HG03025 (cell line): ENCODE results near the gene CCPG1.
"Not testable (repeated sequence)": the region's sequence is repeated elsewhere in the genome, so short reads cannot be mapped to it uniquely, and the experiment has no call there.

ENCODE experiments used
- ATAC-seq: cut with Tn5 transposase; IDR thresholded peaks from one replicate; pipeline ENCODE4 v1.9.1; 2021; ENCODE audit warnings: mild to moderate bottlenecking, moderate library complexity; ENCODE audit not compliant: unreplicated experiment, low FRiP score

The CCPG1 gene, protein sequence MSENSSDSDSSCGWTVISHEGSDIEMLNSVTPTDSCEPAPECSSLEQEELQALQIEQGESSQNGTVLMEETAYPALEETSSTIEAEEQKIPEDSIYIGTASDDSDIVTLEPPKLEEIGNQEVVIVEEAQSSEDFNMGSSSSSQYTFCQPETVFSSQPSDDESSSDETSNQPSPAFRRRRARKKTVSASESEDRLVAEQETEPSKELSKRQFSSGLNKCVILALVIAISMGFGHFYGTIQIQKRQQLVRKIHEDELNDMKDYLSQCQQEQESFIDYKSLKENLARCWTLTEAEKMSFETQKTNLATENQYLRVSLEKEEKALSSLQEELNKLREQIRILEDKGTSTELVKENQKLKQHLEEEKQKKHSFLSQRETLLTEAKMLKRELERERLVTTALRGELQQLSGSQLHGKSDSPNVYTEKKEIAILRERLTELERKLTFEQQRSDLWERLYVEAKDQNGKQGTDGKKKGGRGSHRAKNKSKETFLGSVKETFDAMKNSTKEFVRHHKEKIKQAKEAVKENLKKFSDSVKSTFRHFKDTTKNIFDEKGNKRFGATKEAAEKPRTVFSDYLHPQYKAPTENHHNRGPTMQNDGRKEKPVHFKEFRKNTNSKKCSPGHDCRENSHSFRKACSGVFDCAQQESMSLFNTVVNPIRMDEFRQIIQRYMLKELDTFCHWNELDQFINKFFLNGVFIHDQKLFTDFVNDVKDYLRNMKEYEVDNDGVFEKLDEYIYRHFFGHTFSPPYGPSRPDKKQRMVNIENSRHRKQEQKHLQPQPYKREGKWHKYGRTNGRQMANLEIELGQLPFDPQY

DNA sequence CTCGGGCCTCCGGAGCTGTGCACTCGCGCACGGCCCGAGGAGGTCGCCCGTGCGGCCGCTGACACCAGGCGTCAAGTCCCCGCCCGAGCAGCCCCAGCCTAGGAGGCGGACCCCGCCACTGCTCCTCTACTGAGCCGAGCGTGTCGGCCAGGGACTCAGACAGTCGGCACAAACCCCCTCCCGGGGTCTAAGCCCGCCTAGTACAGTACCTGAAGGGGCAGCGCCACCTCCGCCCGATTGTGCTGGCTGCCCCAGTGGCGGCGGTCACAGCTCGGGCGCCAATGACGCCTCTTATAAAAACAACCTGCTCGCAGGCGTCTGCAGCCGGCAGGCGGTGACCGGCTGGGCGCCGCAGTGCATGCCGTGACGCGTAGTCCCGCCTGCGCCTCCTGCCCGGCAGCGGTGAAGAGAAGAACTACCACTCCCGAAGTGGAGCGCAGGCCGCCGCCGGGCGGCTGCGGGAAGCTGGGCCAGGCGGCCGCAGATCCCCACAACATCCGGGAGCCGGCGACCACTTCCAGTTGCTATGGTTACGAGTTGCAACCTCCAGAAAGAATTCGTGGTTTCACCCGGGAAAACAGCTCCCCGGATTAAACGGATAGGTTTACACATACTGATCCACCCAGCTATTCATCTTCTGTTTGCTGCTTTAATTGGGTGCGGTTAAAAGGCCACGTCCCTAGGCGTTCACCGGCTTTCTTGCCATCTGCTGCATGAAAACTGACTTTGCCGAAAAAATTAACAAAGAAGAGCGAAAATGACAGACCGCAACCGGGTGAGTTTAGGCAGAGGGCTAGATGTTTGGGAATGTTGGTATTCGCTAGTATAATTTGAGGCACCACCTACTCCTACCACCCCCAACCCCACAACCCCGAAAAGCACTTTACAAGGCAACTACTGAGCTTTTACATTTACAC, at the start of gene CCPG1, which contains the start of gene PIERCE2:
Gene CCPG1, minus strand, starts transcription at position 348 of the 917 bp plus-strand sequence. CDS start 18,935 bp downstream, outside the sequence.
Gene PIERCE2, plus strand, starts transcription at position 484 of the 917 bp plus-strand sequence. Its CDS starts 274 bp downstream, at position 758.
- ATAC-seq, result peak; percentile 96

DNA sequence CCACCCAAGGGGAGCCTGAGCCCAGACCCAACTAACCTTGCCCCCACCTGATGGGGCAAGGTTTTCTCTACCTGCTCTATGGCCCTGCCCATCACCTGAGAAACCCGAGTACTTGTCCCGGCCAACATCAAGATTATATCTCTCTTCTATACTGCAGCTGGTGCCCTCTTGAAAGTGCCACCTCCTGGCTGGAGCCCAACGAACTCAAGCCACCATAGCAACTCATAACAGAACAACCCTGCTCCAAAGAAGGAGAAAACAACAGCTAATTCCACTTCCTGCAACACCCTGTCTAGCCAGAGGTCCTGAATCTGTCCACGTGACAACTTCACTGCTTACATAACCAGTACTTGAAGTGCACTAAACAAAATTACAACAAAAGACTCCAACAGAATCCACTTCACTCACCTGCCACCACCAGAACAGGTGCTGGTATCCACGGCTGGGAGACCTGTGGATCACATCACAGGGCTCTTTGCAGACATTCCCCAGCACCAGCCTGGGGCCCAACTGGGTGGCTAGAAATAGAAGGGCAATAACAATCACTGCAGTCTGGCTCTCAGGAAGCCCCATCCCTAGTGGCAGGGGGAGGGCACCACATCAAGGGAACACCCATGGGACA, 49.4 kb upstream of the CCPG1 start:
- ATAC-seq, result no peak

DNA sequence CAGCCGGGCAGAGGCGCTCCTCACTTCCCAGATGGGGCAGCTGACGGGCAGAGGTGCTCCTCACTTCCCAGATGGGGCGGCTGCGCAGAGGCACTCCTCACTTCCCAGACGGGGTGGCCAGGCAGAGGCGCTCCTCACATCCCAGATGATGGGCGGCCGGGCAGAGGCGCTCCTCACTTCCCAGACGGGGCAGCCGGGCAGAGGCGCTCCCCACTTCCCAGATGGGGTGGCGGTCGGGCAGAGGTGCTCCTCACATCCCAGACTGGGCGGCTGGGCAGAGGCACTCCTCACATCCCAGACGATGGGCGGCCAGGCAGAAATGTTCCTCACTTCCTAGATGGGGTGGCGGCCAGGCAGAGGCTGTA, 38.9 kb upstream of the CCPG1 start:
- ATAC-seq, result not testable (repeated sequence)

DNA sequence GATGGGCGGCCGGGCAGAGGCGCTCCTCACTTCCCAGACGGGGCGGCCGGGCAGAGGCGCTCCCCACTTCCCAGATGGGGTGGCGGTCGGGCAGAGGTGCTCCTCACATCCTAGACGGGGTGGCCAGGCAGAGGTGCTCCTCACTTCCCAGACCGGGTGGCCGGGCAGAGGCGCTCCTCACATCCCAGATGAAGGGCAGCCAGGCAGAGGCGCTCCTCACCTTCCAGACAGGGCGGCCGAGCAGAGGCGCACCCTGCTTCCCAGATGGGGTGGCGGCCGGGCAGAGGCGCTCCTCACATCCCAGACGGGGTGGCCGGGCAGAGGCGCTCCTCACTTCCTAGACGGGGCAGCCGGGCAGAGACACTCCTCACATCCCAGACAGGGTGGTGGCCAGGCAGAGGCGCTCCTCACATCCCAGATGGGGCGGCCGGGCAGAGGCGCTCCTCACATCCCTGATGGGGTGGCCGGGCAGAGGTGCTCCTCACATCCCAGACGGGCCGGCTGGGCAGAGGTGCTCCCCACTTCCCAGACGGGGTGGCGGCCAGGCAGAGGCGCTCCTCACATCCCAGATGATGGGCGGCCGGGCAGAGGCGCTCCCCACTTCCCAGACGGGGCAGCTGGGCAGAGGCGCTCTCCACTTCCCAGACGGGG, 38.3 kb upstream of the CCPG1 start:
- not testable (repeated sequence) for ATAC-seq

DNA sequence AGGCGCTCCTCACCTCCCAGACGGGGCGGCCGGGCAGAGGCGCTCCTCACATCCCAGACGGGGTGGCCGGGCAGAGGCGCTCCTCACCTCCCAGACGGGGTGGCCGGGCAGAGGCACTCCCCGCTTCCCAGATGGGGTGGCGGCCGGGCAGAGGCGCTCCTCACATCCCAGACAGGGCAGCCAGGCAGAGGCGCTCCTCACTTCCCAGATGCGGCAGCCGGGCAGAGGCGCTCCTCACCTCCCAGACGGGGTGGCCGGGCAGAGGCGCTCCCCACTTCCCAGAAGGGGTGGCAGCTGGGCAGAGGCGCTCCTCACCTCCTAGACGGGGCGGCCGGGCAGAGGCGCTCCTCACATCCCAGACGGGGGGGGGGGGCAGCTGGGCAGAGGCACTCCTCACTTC, 37.8 kb upstream of the CCPG1 start:
- not testable (repeated sequence) for ATAC-seq

DNA sequence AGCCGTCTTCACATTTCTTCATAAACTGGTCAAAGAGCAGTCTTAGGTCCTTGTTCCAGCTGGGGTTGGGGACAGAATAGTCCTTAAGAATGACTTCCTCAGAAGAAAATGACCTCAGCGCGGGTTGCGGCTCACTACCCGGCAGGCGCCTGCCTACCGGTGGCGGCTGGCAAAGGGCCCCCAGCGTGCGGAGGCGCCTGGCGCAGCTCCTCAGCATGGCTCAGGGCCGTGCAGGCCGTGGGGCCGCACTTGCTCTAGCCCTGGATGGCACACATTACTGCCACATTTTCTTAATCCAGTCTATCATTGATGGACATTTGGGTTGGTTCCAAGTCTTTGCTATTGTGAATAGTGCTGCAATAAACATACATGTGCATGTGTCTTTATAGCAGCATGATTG, 35.0 kb upstream of the CCPG1 start:
- ATAC-seq, result not testable (repeated sequence)

DNA sequence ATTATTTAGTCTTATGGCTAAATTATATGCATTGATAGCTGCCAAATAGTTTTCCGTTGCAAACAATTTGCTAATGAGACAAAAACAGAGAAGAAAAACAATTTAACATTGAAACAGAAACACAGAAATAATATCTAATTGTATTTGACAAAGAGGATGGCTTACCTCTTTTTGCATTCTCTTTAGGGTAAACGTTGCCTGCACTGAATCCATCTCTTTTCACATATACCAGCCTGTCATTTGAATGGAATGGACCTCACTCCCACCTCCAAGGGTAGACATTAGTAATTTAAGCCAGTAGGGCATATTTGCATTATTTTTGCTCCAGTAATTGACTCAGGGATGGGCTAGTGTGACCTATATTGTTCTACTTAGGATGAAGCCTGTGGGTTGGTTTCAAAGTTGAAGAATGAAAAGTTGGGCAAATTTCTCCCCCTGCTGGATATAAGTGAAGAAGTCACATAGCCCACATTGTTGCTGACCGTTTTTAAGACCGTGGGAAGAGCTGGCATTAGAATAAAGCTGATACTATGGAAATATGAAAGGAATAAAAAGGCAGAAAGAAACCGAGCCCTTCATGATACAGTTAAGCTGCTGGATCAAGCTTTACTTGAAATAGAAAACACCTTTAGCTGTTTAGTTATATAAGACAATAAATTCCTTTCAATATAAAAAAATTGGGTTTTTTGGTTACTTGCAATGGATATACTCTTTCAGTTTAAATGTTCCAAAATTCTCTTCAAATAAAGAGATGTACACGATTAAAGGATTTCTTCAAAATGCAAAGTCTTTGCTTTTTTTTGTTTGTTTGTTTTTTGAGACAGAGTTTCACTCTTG, 27.0 kb upstream of the CCPG1 start:
- no peak for ATAC-seq

DNA sequence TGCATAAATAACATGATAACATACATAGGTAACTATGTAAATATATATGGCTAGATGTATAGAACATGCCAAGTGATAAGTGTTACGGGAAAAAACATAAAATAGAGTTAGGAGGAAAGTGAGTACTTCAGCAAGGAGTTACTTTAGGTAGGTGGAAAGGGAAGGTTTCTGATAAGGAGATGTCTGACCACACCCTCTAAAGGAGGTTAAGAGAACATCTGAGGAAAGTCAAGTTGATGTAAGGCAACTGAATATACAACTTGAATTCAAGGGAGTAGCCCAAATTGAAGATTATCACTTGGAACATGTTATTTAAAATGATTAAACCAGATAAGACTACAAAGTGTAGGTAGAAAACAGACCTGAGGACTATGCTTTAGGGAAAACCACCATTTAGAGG, 13.9 kb upstream of the CCPG1 start:
- no peak for ATAC-seq

DNA sequence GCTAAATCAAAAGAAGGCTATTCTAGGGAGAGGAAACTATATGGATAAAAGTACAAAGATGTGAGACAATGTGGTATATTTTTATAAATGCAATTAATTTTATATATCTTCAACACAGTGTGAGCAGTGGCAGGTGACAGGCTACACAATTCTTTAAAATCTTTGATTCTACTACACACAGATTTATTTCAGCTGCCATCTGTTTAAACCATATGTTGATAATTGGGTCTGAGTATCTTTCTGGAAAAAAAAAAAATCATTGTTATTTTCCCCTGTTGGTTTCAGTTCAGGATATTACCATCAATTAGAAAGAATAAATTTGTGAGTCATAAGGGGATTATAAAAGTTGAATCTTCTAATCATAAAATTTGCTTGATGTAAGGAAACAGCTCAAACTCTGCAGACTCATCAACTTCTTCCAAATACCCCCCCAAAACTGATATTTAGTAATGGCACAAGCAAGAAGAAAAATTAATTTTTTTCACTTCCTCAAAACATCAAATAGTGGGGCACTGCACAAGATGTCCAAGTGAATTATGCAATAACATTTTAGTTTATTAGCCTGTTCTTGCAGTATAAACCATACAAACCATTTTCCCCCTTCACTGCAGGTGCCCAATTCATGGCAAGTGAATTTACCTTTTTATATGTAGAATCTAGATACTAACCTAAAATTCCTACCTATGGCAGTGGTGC, 12.2 kb upstream of the CCPG1 start:
- no peak for ATAC-seq

DNA sequence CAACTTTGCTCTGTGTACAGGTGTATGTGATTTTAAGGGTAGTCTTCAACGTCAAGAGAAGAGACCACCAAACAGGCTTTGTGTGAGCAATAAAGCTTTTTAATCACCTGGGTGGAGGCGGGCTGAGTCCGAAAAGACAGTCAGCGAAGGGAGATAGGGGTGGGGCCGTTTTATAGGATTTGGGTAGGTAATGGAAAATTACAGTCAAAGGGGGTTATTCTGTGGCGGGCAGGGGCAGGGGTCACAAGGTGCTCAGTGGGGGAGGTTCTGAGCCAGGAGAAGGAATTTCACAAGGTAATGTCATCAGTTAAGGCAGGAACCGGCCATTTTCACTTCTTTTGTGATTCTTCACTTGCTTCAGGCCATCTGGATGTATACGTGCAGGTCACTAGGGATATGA, 9.5 kb upstream of the CCPG1 start:
- ATAC-seq, result not testable (repeated sequence)

DNA sequence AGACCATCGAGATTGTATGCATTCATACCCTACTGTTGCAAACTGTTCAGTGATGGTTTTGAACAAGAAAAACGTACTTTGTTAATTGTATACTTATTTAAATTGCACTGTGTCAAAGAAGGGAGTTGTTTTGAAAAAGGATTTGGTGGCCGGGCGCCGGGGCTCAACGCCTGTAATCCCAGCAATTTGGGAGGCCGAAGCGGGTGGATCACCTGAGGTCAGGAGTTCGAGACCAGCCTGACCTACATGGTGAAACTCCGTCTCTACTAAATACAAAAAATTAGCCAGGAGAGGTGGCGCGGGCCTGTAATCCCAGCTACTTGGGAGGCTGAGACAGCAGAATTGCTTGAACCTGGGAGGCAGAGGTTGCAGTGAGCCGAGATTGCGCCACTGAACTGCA, 817 bp upstream of the CCPG1 start:
- ATAC-seq, result not testable (repeated sequence)

DNA sequence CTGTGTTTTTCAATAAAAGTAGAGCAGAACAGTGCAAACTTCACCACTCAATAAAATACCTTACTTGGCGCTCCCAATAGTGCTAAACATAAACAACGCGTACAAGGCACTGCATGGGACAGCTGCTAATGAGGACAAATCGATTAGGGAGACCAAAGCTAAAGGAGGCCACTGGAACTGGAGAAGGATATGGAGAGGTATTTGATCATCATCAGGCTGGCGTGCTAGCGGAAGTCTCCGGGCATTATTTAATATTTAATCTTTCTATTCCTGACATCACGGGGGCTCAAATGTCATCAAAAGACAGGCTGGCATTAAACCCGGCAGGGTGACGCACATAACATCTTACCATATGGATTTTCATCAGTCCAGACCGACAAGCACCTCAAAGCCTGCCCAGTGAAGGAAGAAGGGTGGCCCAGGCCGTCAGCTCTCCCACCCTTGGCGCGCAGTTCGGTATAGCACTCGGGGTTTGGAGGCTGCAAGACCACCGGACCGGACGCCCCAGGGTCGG, 604 bp downstream of the CCPG1 start:
- no peak for ATAC-seq

DNA sequence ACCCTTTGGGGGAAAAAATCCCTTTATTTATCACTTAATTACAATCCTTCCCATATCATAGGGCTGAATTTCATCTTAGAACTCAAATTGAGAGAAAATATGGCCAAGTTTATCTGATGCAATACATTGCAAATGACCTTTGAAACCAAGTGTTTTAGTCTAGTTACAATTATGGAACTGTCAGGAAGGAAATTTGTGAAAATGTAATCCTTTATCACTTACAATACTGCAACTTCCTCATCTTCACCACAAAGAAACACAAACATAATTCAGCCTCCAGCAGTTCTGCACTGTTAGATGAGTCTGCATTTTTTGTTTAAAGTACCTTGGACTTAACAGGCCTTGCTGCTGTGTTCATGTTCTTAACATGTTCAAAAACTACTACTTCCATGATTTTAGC, 4.6 kb downstream of the CCPG1 start:
- no peak for ATAC-seq

DNA sequence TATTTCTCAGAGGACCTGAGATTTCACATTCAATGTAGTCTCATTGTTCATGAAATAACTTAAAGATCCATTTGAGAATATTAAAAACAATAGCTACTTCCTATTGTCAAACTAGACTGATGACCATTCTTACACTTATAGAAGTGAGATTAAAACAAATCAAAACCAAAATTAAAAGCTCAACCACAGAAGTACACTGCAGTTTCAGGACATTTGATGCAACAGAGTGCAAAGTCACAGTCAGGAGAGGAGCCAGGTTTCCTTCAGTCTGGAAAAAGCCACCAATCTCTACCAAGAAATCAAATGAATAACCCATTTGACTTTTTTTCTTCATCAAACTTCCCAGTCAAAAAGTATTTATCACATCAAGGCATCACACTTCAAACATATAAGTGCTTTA, 5.5 kb downstream of the CCPG1 start:
- no peak for ATAC-seq

DNA sequence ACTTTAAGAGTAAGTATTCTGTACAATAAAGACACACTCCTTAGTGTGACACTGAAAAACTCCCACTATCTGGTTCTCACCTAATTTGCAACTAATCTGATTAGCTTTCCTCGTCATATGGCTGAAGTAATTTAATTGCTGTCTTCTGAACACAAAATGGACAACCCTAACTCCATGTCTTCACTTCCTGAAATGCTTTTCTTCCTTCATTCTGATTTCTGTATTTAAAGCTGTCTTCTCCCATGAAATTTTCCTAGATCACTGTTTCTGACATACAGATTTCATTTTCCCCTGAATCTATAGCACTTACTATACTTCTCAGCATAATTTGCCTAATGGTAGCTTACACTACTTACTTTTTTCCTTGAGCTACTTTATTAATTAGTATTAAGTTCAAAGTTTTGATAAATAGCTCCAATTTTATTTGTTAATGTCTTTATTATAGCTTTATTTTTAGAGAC, 6.3 kb downstream of the CCPG1 start:
- no peak for ATAC-seq

DNA sequence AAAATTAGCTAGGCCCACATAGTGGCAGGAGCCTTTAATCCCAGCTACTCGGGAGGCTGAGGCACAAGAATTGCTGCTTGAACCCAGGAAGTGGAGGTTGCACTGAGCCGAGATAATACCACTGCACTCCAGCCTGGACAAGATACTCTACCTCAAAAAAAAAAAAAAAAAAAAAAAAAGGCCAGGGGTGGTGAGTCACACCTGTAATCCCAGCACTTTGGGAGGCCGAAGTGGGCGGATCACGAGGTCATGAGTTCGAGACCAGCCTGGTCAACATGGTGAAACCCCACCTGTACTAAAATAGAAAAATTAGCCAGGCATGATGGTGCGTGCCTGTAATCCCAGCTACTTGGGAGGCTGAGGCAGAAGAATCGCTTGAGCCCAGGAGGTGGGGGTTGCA, 8.1 kb downstream of the CCPG1 start:
- not testable (repeated sequence) for ATAC-seq

DNA sequence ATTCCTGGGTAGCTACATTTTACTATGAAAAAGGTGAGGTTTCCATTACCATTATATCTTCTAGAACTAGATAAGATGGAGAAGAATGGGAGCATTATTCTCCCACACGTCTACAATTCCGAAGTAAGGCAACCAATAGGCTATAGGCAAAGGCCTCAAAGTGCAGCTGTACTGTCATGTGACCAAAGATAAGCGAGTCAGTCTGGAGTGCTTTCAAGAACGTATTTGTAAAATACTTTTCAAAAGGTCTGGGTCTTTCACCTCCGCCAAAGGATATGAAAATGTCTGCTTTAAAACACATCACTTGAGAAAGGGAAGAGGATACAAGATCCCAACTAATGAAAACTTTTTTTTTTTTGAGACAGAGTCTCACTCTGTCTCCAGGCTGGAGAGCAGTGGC, 9.9 kb downstream of the CCPG1 start:
- no peak for ATAC-seq

DNA sequence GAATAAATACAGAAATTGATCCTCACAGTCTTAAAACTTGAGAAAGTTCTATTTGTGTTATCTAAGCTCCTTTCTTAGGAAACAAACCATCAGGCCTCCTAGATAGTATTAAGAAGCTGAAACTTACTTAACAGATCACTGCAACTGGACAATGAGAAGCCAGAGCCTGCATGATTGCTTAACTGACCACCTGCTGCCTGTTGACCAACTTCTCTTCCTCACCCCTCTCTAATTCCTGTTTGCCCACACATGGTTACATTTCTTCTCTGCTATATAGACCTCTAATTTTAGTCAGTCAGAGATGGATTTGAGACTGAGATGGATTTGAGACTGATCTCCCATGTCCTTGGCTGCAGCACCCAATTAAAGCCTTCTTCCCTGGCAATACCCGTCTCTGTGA, 13.5 kb downstream of the CCPG1 start:
- no peak for ATAC-seq
